Measurements from ENCODE around the gene CLEC20A. TPM values are rescaled to one million over a fixed set of nuclear protein-coding genes. Genes with fewer than 3 reads are reported as not detected.

CLEC20A gene
- total RNA-seq, 1 experiment from 2014 or later, result not detected

DNA sequence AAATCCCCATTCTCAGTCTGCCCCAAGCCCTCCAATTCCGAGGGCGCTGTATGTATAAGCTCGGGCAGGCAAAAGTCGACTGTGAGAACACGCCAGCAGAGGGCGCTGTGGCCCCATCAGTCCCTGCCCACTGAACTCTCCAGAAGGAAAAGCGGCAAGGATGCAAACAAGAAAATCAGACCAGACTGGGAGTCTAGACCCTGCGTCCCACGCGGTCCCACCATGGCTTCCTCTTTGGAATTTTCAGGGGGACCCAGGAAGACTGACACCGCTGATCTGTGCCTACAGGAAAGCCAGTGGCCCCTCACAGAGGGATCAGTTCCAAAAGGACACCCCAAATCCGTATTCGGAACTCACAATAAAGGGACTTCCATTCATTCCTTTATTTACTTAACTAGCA lies 35.6 kb upstream of the CLEC20A start:
- H3K27me3 ChIP-seq (ENCODE audit: low read length), result no peaks in the 10 kb centered on the region
- H3K27ac ChIP-seq (ENCODE audit: low read length), result no peak overlapping the region
- no peaks in the 10 kb centered on the region for H3K36me3 ChIP-seq (ENCODE audit: insufficient read depth, low read length)
- H3K9me2 ChIP-seq (replicated peaks; ENCODE audit: insufficient read depth, low read length), result no peaks in the 10 kb centered on the region
- peak overlapping the region; percentile 16; the same call in 1 of the 2 replicates for H3K4me3 ChIP-seq (ENCODE audit: low read length)
- peak overlapping the region; percentile 61 for H3K4me2 ChIP-seq (ENCODE audit: low read depth, low read length, poor library complexity, severe bottlenecking)
- H3K4me1 ChIP-seq (ENCODE audit: low read length), result peaks cover 9% of the 10 kb centered on the region
- peak overlapping the region; percentile 92 for H2AFZ ChIP-seq (ENCODE audit: low read length)
- no peaks in the 10 kb centered on the region for H4K20me1 ChIP-seq (ENCODE audit: insufficient read depth, low read depth, low read length)
- peak overlapping the region; percentile 52 for H3K9ac ChIP-seq (ENCODE audit: low read length)
- no peaks in the 10 kb centered on the region for H3K79me2 ChIP-seq (ENCODE audit: low read length)
- DNase-seq, result peak; percentile 93
- H3K9me3 ChIP-seq (ENCODE audit: low read length), result no peaks in the 10 kb centered on the region

DNA sequence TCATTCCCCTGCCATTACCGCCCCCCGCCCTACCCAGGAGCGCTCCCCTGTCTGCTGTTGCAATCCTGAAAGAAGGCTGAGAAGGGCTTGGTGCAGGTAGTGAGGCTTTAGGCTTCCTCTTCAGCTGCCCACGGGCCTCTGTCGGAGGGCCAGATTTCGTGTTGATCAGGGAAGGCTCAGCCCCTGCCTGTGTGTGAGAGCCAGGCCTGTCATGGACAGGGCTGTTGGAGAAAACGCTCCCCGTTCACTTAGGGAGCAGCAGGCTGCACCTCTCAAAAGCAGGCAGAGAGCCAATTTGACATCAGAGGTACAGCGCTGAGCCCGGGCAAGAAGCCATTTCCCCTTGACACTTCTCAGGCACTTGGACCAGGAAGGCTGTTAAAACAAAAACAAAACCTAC lies 35.1 kb upstream of the CLEC20A start:
- H3K9ac ChIP-seq (ENCODE audit: low read length), result no peak overlapping the region
- peak overlapping the region; percentile 61 for H3K4me2 ChIP-seq (ENCODE audit: low read depth, low read length, poor library complexity, severe bottlenecking)

DNA sequence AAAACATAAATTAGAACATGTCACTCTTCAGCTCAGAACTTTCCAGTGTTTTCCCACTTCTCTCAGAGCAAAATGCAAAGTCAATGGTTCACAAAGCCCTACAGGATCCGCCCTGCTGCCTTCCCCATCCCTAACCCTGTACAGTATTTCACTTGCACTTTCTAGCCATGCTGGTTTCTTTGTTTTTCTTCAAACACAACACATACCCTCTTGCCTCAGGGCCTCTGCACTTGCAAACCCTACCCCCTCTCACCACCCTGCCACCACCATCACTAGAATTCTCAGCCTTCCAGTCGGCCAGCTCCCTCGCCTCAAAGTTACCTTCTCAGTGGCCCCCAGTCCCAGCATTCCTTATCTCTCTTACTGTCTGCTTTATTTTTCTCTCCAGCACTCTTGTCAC lies 33.7 kb upstream of the CLEC20A start:
- no peak for DNase-seq
- no peaks in the 10 kb centered on the region for H3K9me3 ChIP-seq (ENCODE audit: low read length)
- no peak overlapping the region for H3K9ac ChIP-seq (ENCODE audit: low read length)
- no peaks in the 10 kb centered on the region for H3K9me2 ChIP-seq (replicated peaks; ENCODE audit: insufficient read depth, low read length)
- H3K4me2 ChIP-seq (ENCODE audit: low read depth, low read length, poor library complexity, severe bottlenecking), result no peak overlapping the region
- no peaks in the 10 kb centered on the region for H4K20me1 ChIP-seq (ENCODE audit: insufficient read depth, low read depth, low read length)
- H3K79me2 ChIP-seq (ENCODE audit: low read length), result no peaks in the 10 kb centered on the region
- H3K27ac ChIP-seq (ENCODE audit: low read length), result no peak overlapping the region
- no peak overlapping the region for H2AFZ ChIP-seq (ENCODE audit: low read length)
- H3K4me1 ChIP-seq (ENCODE audit: low read length), result peaks cover 9% of the 10 kb centered on the region
- H3K36me3 ChIP-seq (ENCODE audit: insufficient read depth, low read length), result no peaks in the 10 kb centered on the region
- H3K4me3 ChIP-seq (ENCODE audit: low read length), result no peak overlapping the region
- H3K27me3 ChIP-seq (ENCODE audit: low read length), result no peaks in the 10 kb centered on the region

More for the DNA sequence above, 35.1 kb upstream of the CLEC20A start:
- no peak for DNase-seq
- H3K27ac ChIP-seq (ENCODE audit: low read length), result no peak overlapping the region
- H3K9me3 ChIP-seq (ENCODE audit: low read length), result no peaks in the 10 kb centered on the region
- no peaks in the 10 kb centered on the region for H3K9me2 ChIP-seq (replicated peaks; ENCODE audit: insufficient read depth, low read length)
- no peaks in the 10 kb centered on the region for H3K27me3 ChIP-seq (ENCODE audit: low read length)
- no peak overlapping the region for H3K4me3 ChIP-seq (ENCODE audit: low read length)
- H3K36me3 ChIP-seq (ENCODE audit: insufficient read depth, low read length), result no peaks in the 10 kb centered on the region
- H3K79me2 ChIP-seq (ENCODE audit: low read length), result no peaks in the 10 kb centered on the region
- peaks cover 9% of the 10 kb centered on the region for H3K4me1 ChIP-seq (ENCODE audit: low read length)
- H4K20me1 ChIP-seq (ENCODE audit: insufficient read depth, low read depth, low read length), result no peaks in the 10 kb centered on the region
- 0 out of 2 replicates have a peak overlapping the region, but pooled peaks have one; percentile 92 for H2AFZ ChIP-seq (ENCODE audit: low read length)

DNA sequence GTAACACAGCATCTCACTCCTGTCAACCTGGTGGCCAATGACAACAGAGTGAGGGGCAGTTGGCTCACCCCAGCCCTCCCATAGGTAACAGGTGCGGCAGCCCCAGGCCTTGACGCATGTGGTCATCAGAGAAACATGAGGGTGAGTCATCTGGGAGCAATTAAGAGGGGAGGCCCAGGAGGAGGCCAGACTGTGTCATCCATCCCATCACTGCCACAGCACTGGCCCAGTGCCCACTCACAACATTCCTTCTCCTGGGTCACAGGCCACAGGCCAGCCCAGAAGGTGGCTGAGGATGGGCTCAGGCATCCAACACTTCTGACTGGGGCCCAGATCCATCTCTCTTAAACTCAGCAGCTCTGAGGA lies 33.3 kb upstream of the CLEC20A start:
- Histone ChIP-seq H2AFZ (ENCODE audit: low read length) (no peak overlapping the region), H3K79me2 (ENCODE audit: low read length) (no peaks in the 10 kb centered on the region), H3K4me3 (ENCODE audit: low read length) (no peak overlapping the region), H3K9ac (ENCODE audit: low read length) (no peak overlapping the region), H3K27ac (ENCODE audit: low read length) (no peak overlapping the region), H4K20me1 (ENCODE audit: insufficient read depth, low read depth, low read length) (no peaks in the 10 kb centered on the region), H3K4me1 (ENCODE audit: low read length) (peaks cover 9% of the 10 kb centered on the region), H3K9me2 (replicated peaks; ENCODE audit: insufficient read depth, low read length) (no peaks in the 10 kb centered on the region), H3K9me3 (ENCODE audit: low read length) (no peaks in the 10 kb centered on the region), H3K4me2 (ENCODE audit: low read depth, low read length, poor library complexity, severe bottlenecking) (no peak overlapping the region), H3K27me3 (ENCODE audit: low read length) (no peaks in the 10 kb centered on the region), H3K36me3 (ENCODE audit: insufficient read depth, low read length) (no peaks in the 10 kb centered on the region)
- DNase-seq, result no peak

DNA sequence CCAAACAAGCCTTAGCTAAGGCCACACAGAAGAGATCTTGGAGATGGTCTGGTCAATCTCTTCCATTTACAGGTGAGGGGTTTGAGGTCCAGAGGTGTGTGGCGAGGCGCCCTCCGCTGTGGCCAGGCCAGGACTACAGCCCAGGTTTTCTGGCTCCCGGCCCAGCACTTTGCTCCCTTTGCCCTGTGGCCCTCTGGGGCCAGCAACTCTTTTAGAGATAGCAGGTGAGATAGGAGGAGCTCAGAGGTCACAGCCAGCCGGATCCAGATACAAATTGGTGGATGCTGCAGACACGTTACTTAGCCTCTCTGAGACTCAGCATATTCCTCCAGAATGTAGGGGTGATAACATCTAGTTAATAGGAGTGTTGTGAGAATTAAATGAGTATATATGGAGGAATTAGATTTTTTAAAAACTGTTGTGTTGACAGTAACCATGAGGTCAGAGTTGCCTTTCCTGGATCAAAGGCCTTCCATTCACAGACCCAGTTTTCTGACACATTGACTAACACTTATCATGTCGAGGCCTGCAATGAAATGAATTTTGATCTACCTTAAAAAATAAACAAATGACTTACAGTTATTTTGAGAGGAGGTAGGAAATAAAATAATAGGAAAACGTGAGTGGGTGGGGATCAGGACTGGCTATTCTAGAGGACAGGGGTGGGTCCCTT lies 32.7 kb upstream of the CLEC20A start:
- H3K9me3 ChIP-seq (ENCODE audit: low read length), result no peaks in the 10 kb centered on the region
- no peaks in the 10 kb centered on the region for H4K20me1 ChIP-seq (ENCODE audit: insufficient read depth, low read depth, low read length)
- peaks cover 9% of the 10 kb centered on the region for H3K4me1 ChIP-seq (ENCODE audit: low read length)
- no peak for DNase-seq
- H3K9ac ChIP-seq (ENCODE audit: low read length), result no peak overlapping the region
- no peaks in the 10 kb centered on the region for H3K9me2 ChIP-seq (replicated peaks; ENCODE audit: insufficient read depth, low read length)
- no peaks in the 10 kb centered on the region for H3K27me3 ChIP-seq (ENCODE audit: low read length)
- no peak overlapping the region for H2AFZ ChIP-seq (ENCODE audit: low read length)
- H3K4me3 ChIP-seq (ENCODE audit: low read length), result no peak overlapping the region
- no peaks in the 10 kb centered on the region for H3K79me2 ChIP-seq (ENCODE audit: low read length)
- H3K36me3 ChIP-seq (ENCODE audit: insufficient read depth, low read length), result no peaks in the 10 kb centered on the region
- H3K4me2 ChIP-seq (ENCODE audit: low read depth, low read length, poor library complexity, severe bottlenecking), result no peak overlapping the region
- H3K27ac ChIP-seq (ENCODE audit: low read length), result no peak overlapping the region

DNA sequence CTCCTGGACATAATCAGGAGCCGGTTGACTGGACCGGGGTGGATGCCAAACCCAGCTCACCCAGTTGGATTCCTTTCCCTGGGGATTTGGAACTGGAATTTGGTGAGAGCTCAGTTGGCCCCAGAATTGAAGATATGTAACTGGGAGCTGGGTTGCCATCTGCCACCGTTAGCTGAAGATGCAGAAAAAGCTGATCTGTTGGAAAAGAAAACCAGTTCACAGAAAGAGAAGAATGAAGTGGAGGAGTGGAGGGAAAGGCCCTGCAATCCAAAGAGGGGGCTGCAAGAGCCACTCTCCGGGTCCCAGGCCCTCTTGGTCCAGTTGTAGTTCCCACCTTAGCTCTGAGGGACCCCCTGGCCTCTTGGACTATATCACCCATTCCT lies 32.2 kb upstream of the CLEC20A start:
- no peak overlapping the region for H3K9ac ChIP-seq (ENCODE audit: low read length)
- no peaks in the 10 kb centered on the region for H3K27me3 ChIP-seq (ENCODE audit: low read length)
- no peak overlapping the region for H3K4me3 ChIP-seq (ENCODE audit: low read length)
- H3K9me3 ChIP-seq (ENCODE audit: low read length), result no peaks in the 10 kb centered on the region
- no peaks in the 10 kb centered on the region for H3K79me2 ChIP-seq (ENCODE audit: low read length)
- no peak overlapping the region for H3K4me2 ChIP-seq (ENCODE audit: low read depth, low read length, poor library complexity, severe bottlenecking)
- no peak overlapping the region for H2AFZ ChIP-seq (ENCODE audit: low read length)
- no peaks in the 10 kb centered on the region for H4K20me1 ChIP-seq (ENCODE audit: insufficient read depth, low read depth, low read length)
- H3K36me3 ChIP-seq (ENCODE audit: insufficient read depth, low read length), result no peaks in the 10 kb centered on the region
- H3K9me2 ChIP-seq (replicated peaks; ENCODE audit: insufficient read depth, low read length), result no peaks in the 10 kb centered on the region
- DNase-seq, result no peak
- H3K4me1 ChIP-seq (ENCODE audit: low read length), result peaks cover 9% of the 10 kb centered on the region
- no peak overlapping the region for H3K27ac ChIP-seq (ENCODE audit: low read length)

DNA sequence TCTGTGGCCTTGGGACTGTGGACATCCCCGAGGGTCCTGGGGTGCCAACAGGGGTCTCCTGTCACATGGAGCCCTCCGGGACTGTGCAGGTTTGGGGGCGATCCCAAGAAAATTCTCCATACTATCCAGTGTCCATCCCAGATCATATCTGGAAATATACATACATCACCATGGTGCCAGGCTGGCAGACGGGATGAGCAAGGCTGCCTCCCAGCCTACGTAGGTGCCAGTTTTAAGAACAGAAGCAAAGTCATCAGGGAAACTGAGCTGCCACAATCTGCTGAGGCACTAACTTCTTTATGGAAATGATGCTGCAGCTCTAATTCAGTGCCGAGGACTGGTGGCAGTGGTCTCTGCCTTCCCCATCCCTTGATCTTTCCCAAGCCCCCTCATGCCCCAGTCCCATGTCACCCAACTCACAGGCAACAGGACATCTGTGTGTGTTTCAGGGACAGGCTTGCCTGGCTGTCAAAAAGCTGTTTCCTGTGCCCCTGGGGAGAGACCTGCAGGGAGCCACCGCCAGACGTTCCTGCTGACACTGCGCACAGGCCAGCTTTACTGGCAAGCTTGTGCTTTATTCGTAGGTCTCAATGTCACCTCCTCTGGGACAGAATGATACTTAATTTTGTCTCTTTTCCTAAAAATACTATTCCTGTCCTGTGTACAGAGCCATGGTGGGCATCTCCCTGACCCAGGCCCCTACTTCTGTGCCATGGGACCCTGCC lies 31.6 kb upstream of the CLEC20A start:
- H3K79me2 ChIP-seq (ENCODE audit: low read length), result no peaks in the 10 kb centered on the region
- no peak for DNase-seq
- no peak overlapping the region for H2AFZ ChIP-seq (ENCODE audit: low read length)
- no peaks in the 10 kb centered on the region for H3K9me2 ChIP-seq (replicated peaks; ENCODE audit: insufficient read depth, low read length)
- no peak overlapping the region for H3K4me2 ChIP-seq (ENCODE audit: low read depth, low read length, poor library complexity, severe bottlenecking)
- no peak overlapping the region for H3K9ac ChIP-seq (ENCODE audit: low read length)
- no peak overlapping the region for H3K27ac ChIP-seq (ENCODE audit: low read length)
- no peaks in the 10 kb centered on the region for H4K20me1 ChIP-seq (ENCODE audit: insufficient read depth, low read depth, low read length)
- no peak overlapping the region for H3K4me3 ChIP-seq (ENCODE audit: low read length)
- no peaks in the 10 kb centered on the region for H3K36me3 ChIP-seq (ENCODE audit: insufficient read depth, low read length)
- no peaks in the 10 kb centered on the region for H3K9me3 ChIP-seq (ENCODE audit: low read length)
- peaks cover 9% of the 10 kb centered on the region for H3K4me1 ChIP-seq (ENCODE audit: low read length)
- no peaks in the 10 kb centered on the region for H3K27me3 ChIP-seq (ENCODE audit: low read length)

DNA sequence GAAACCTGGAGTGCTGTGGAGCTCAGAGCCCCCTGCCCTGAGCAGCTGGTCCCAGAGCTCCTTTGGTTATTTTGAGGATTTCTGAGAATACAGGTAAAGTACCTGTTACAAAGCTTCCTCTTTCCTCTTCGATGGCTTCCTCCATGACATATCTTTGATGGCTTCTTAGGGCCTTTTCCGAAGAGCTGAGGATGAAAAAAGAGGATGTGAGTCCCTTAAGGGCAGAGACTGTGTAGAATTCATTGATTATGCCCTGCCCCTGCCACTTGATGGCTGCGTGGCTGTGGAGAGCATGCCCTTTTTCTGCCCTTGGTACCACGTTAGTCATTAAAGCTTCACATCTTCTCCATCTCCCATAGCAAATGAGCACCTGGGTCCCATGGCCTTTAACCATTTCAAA lies 30.4 kb upstream of the CLEC20A start:
- Histone ChIP-seq H3K9me2 (replicated peaks; ENCODE audit: insufficient read depth, low read length) (no peaks in the 10 kb centered on the region), H2AFZ (ENCODE audit: low read length) (no peak overlapping the region), H3K27me3 (ENCODE audit: low read length) (no peaks in the 10 kb centered on the region), H3K36me3 (ENCODE audit: insufficient read depth, low read length) (no peaks in the 10 kb centered on the region), H3K4me3 (ENCODE audit: low read length) (no peak overlapping the region), H3K9me3 (ENCODE audit: low read length) (no peaks in the 10 kb centered on the region), H3K9ac (ENCODE audit: low read length) (no peak overlapping the region), H3K27ac (ENCODE audit: low read length) (no peak overlapping the region), H3K4me2 (ENCODE audit: low read depth, low read length, poor library complexity, severe bottlenecking) (no peak overlapping the region), H3K4me1 (ENCODE audit: low read length) (peaks cover 3% of the 10 kb centered on the region), H4K20me1 (ENCODE audit: insufficient read depth, low read depth, low read length) (no peaks in the 10 kb centered on the region), H3K79me2 (ENCODE audit: low read length) (no peaks in the 10 kb centered on the region)
- no peak for DNase-seq
